DMS 273 treated with DMSO at 0.1 percent for 48 hours (cell line): ENCODE measurements around the gene PPP1R15B.
"Not testable (repeated sequence)": the region's sequence is repeated elsewhere in the genome, so short reads cannot be mapped to it uniquely, and the experiment has no call there.

Source experiments
- DNase-seq: peaks from one replicate; lab custom pipeline; 2025; lab: John Stamatoyannopoulos, UW

PPP1R15B gene

GRCh38 chr1:204443871-204444581 lies 32.4 kb upstream of the PPP1R15B start:
- DNase-seq = no peak

- no peak for DNase-seq
Measured at GRCh38 chr1:204443260-204443619, 31.6 kb upstream of the PPP1R15B start.

- peak; percentile 83 for DNase-seq
Measured at GRCh38 chr1:204442376-204443259, 31.0 kb upstream of the PPP1R15B start.

GRCh38 chr1:204441558-204441957 lies 29.9 kb upstream of the PPP1R15B start:
- DNase-seq = no peak

GRCh38 chr1:204439621-204440375 lies 28.2 kb upstream of the PPP1R15B start:
- DNase-seq = no peak

- no peak for DNase-seq
Measured at GRCh38 chr1:204438628-204439027, 27.0 kb upstream of the PPP1R15B start.

- DNase-seq = no peak
Measured at GRCh38 chr1:204437796-204438570, 26.4 kb upstream of the PPP1R15B start.

GRCh38 chr1:204435872-204436271 lies 24.3 kb upstream of the PPP1R15B start:
- no peak for DNase-seq

- DNase-seq = no peak
Measured at GRCh38 chr1:204435381-204435831, 23.8 kb upstream of the PPP1R15B start.

GRCh38 chr1:204434116-204434755 lies 22.6 kb upstream of the PPP1R15B start:
- no peak for DNase-seq

- DNase-seq = no peak
Measured at GRCh38 chr1:204432708-204433107, 21.1 kb upstream of the PPP1R15B start.

- no peak for DNase-seq
Measured at GRCh38 chr1:204431310-204432184, 19.9 kb upstream of the PPP1R15B start.

GRCh38 chr1:204429746-204430145 lies 18.1 kb upstream of the PPP1R15B start:
- no peak for DNase-seq

- no peak for DNase-seq
Measured at GRCh38 chr1:204426971-204427701, 15.5 kb upstream of the PPP1R15B start.

GRCh38 chr1:204426474-204426873 lies 14.9 kb upstream of the PPP1R15B start:
- no peak for DNase-seq

- no peak for DNase-seq
Measured at GRCh38 chr1:204426035-204426436, 14.4 kb upstream of the PPP1R15B start.

- no peak for DNase-seq
Measured at GRCh38 chr1:204424621-204425020, 13.0 kb upstream of the PPP1R15B start.

GRCh38 chr1:204422061-204422705 lies 10.6 kb upstream of the PPP1R15B start:
- not testable (repeated sequence) for DNase-seq

- no peak for DNase-seq
Measured at GRCh38 chr1:204421441-204421840, 9.8 kb upstream of the PPP1R15B start.
